CD14-positive monocyte (primary cell): Measurements from ENCODE around the gene PPP3CA. TPM values are rescaled to one million over a fixed set of nuclear protein-coding genes. Genes with fewer than 3 reads are reported as not detected.

ENCODE experiments used
- DNase-seq, 3 donors: peaks; one replicate each; pipeline ENCODE4 v3.0.0-alpha.2; 2011 to 2022
- H2AFZ ChIP-seq: 2 replicates; pipeline ENCODE4 v1.6.0; 2012; ENCODE audit warnings: mild to moderate bottlenecking, low read depth, low read length, inconsistent platforms; ENCODE audit not compliant: insufficient read depth, poor library complexity, severe bottlenecking
- H3K27ac ChIP-seq, 2 donors: 1 replicate in 1 of 2; 2 replicates in 1 of 2; pipeline ENCODE4 v1.5.1; 2012 to 2013; ENCODE audit warnings: low read length in 2 of 2, control low read depth in 1 of 2, inconsistent platforms in 1 of 2, low read depth in 1 of 2, mild to moderate bottlenecking in 1 of 2
- H3K27me3 ChIP-seq, 2 donors: one replicate each; pipeline versions ENCODE4 v1.6.0 to v1.6.1; 2011 to 2013; ENCODE audit warnings: low read length in 2 of 2; ENCODE audit not compliant: control insufficient read depth in 2 of 2, insufficient read depth in 2 of 2
- H3K36me3 ChIP-seq, 2 donors: replicated peaks in 1 of 2; 1 replicate in 1 of 2; 2 replicates in 1 of 2; pipeline versions ENCODE4 v1.5.1 to v1.6.1; 2012 to 2013; ENCODE audit warnings: low read length in 2 of 2, control low read depth in 1 of 2, inconsistent platforms in 1 of 2, mild to moderate bottlenecking in 1 of 2; ENCODE audit not compliant: insufficient read depth in 2 of 2, control insufficient read depth in 1 of 2
- H3K4me1 ChIP-seq, 2 donors: 1 replicate in 1 of 2; 2 replicates in 1 of 2; pipeline versions ENCODE4 v1.5.1 to v1.6.1; 2012 to 2013; ENCODE audit warnings: low read length in 2 of 2, control low read depth in 1 of 2, inconsistent platforms in 1 of 2, mild to moderate bottlenecking in 1 of 2, moderate library complexity in 1 of 2; ENCODE audit not compliant: insufficient read depth in 2 of 2, control insufficient read depth in 1 of 2
- H3K4me2 ChIP-seq: replicated peaks from 2 replicates; pipeline ENCODE3; 2012; ENCODE audit warnings: low read length, moderate library complexity, mild to moderate bottlenecking; ENCODE audit not compliant: poor library complexity, severe bottlenecking; ENCODE audit errors: extremely low read depth
- H3K4me3 ChIP-seq, 3 experiments: fragments of 200-600 bp in 1 of 3; sonication (generic) in 1 of 3; replicated peaks in 1 of 3; 1 replicate in 2 of 3; 2 replicates in 1 of 3; pipeline ENCODE4 v1.5.1; 2011 to 2013; ENCODE audit warnings: low read length in 3 of 3, mild to moderate bottlenecking in 3 of 3, control low read depth in 2 of 3, low read depth in 2 of 3, inconsistent platforms in 1 of 3, moderate library complexity in 1 of 3
- H3K79me2 ChIP-seq: 2 replicates; pipeline ENCODE4 v1.6.0; 2012; ENCODE audit warnings: mild to moderate bottlenecking, control low read depth, inconsistent platforms, low read length, moderate library complexity; ENCODE audit not compliant: insufficient read depth
- H3K9ac ChIP-seq: 2 replicates; pipeline ENCODE4 v1.6.0; 2017; ENCODE audit warnings: low read length, mild to moderate bottlenecking; ENCODE audit not compliant: insufficient read depth, poor library complexity, severe bottlenecking
- H3K9me3 ChIP-seq, 2 donors: replicated peaks in 1 of 2; 1 replicate in 1 of 2; 2 replicates in 1 of 2; pipeline versions ENCODE4 v1.5.1 to v1.6.1; 2012 to 2013; ENCODE audit warnings: low read length in 2 of 2, control low read depth in 1 of 2; ENCODE audit not compliant: control insufficient read depth in 1 of 2, insufficient read depth in 1 of 2
- H4K20me1 ChIP-seq: 2 replicates; pipeline ENCODE4 v1.6.0; 2012; ENCODE audit warnings: mild to moderate bottlenecking, low read length, control low read depth, moderate library complexity; ENCODE audit not compliant: insufficient read depth
- H3K27ac Mint-ChIP-seq, 7 donors: one replicate each; pipeline ENCODE4 v1.8.0; 2020; ENCODE audit warnings: mild to moderate bottlenecking in 7 of 7, mixed read lengths in 7 of 7, moderate library complexity in 6 of 7, inconsistent platforms in 2 of 7
- H3K27me3 Mint-ChIP-seq, 3 donors: one replicate each; pipeline ENCODE4 v1.8.0; 2021 to 2022; ENCODE audit warnings: low read depth in 3 of 3, mild to moderate bottlenecking in 3 of 3, mixed read lengths in 3 of 3, moderate library complexity in 3 of 3, inconsistent platforms in 1 of 3
- H3K36me3 Mint-ChIP-seq, 2 donors: one replicate each; pipeline ENCODE4 v1.8.0; 2020; ENCODE audit warnings: mixed read lengths in 2 of 2, inconsistent platforms in 1 of 2, mild to moderate bottlenecking in 1 of 2
- H3K4me1 Mint-ChIP-seq: one replicate; pipeline ENCODE4 v1.8.0; 2020; ENCODE audit warnings: mild to moderate bottlenecking, mixed read lengths
- H3K4me3 Mint-ChIP-seq, 2 donors: one replicate each; pipeline ENCODE4 v1.8.0; 2020; ENCODE audit warnings: mild to moderate bottlenecking in 2 of 2, mixed read lengths in 2 of 2, moderate library complexity in 1 of 2
- H3K9me3 Mint-ChIP-seq, 7 donors: one replicate each; pipeline ENCODE4 v1.8.0; 2020 to 2022; ENCODE audit warnings: mixed read lengths in 7 of 7, mild to moderate bottlenecking in 6 of 7, moderate library complexity in 6 of 7, inconsistent platforms in 2 of 7
- WGBS: methylation state at CpG from one replicate; pipeline ENCODE4 v1.1.5; 2013; ENCODE audit warnings: missing lambda C conversion rate; ENCODE audit not compliant: insufficient coverage; 5-methylcytosine and 5-hydroxymethylcytosine counted together
- intact Hi-C, 2 donors: fragments of 100-400 bp; cut with micrococcal nuclease; formaldehyde crosslinking; loops; one replicate each; pipeline versions ENCODE4 v1.15.0 to v1.15.1; 2023
- polyA plus RNA-seq, 3 donors: library from polyadenylated mRNA; depleted of rRNA in 1 of 3; unstranded in 2 of 3; stranded (reverse) in 1 of 3; fragments of 300-500 nt in 2 of 3; fragments of >200 nt in 1 of 3; fragmentation: Illumina TruSeq in 2 of 3; gene quantifications; 1 replicate in 2 of 3; 2 replicates in 1 of 3; pipeline ENCODE4 v1.2.3, GENCODE V29; 2012 to 2021
- TF ChIP-seq, protein P1 (sequence below): fragments of 200-600 bp; IDR thresholded peaks from one replicate; pipeline ENCODE4 v1.8.0; 2022; ENCODE audit warnings: antibody characterized with exemption, mild to moderate bottlenecking

PPP3CA gene
- polyA plus RNA-seq, 3 donors: 5.1 to 9.7 (median 8.9) TPM

DNA sequence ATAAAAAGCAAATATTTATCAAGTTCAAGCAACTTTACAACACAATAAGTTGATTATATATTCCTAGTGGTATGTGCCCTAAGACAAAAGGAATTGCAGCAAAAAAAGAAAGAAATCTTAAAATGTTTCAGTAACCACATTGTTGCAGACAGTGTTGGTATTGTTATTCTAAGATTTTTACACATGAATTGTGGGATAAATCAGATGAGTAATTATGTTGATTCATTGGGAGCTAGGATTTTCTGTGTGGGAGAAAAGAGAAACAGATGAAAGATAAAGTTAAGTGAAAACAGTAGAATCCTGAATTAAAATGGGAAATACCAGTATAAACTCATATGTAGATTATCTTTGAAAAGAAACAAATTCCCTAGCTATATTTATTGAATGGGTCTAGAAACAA lies 362.4 kb downstream of the PPP3CA start:
- H3K27me3 Mint-ChIP-seq: no peaks in the 10 kb centered on the region
- Histone ChIP-seq H3K36me3 (no peaks in the 10 kb centered on the region), H3K27me3 (no peaks in the 10 kb centered on the region), H2AFZ (no peak overlapping the region), H3K9me3 (no peaks in the 10 kb centered on the region), H3K9ac (no peak overlapping the region), H4K20me1 (no peaks in the 10 kb centered on the region), H3K4me2 (no peak overlapping the region), H3K4me1 (peaks cover 18 to 21% of the 10 kb centered on the region in 2 donors), H3K79me2 (no peaks in the 10 kb centered on the region), H3K27ac (no peak overlapping the region), H3K4me3 (no peak overlapping the region)
- intact Hi-C loops: no loop called here
- H3K9me3 Mint-ChIP-seq: peaks cover 0 to 3% (median 0%) of the 10 kb centered on the region in 7 donors
- peaks cover 18% of the 10 kb centered on the region for H3K4me1 Mint-ChIP-seq
- no peak overlapping the region for H3K27ac Mint-ChIP-seq
- DNase-seq: no peak
- TF ChIP-seq, protein P1, sequence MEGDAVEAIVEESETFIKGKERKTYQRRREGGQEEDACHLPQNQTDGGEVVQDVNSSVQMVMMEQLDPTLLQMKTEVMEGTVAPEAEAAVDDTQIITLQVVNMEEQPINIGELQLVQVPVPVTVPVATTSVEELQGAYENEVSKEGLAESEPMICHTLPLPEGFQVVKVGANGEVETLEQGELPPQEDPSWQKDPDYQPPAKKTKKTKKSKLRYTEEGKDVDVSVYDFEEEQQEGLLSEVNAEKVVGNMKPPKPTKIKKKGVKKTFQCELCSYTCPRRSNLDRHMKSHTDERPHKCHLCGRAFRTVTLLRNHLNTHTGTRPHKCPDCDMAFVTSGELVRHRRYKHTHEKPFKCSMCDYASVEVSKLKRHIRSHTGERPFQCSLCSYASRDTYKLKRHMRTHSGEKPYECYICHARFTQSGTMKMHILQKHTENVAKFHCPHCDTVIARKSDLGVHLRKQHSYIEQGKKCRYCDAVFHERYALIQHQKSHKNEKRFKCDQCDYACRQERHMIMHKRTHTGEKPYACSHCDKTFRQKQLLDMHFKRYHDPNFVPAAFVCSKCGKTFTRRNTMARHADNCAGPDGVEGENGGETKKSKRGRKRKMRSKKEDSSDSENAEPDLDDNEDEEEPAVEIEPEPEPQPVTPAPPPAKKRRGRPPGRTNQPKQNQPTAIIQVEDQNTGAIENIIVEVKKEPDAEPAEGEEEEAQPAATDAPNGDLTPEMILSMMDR: no peak
- H3K4me3 Mint-ChIP-seq: no peak overlapping the region
- H3K36me3 Mint-ChIP-seq: no peaks in the 10 kb centered on the region

DNA sequence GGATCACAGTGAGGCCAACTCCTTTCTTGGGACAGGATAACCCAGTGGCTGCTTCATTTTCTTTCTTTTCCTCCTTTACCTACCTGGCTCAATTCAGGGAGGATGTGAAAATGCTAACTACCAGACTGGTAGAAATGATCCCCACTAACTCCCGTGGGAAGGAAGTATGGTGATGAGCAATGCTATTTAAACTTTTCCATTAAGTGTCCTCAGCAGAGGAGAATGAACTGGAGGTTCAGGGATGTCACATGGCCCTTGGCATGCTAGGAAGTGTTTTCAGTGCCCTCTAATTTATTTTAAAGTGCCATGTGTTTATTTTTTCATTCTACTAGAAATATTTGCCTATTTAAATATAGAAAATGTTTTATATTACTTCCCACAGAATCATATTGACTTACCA lies 363.9 kb downstream of the PPP3CA start:
- peaks cover 0 to 4% (median 0%) of the 10 kb centered on the region in 7 donors for H3K9me3 Mint-ChIP-seq
- intact Hi-C loops: no loop called here

More for the DNA sequence above, 363.9 kb downstream of the PPP3CA start:
- Mint-ChIP-seq H3K27me3 (no peaks in the 10 kb centered on the region), H3K27ac (no peak overlapping the region), H3K4me1 (peaks cover 20% of the 10 kb centered on the region), H3K4me3 (no peak overlapping the region), H3K36me3 (no peaks in the 10 kb centered on the region)
- Histone ChIP-seq H3K27me3 (no peaks in the 10 kb centered on the region), H3K36me3 (no peaks in the 10 kb centered on the region), H3K9me3 (no peaks in the 10 kb centered on the region), H3K4me3 (no peak overlapping the region), H3K79me2 (no peaks in the 10 kb centered on the region), H3K4me1 (peaks cover 18 to 21% of the 10 kb centered on the region in 2 donors), H4K20me1 (no peaks in the 10 kb centered on the region), H2AFZ (peak overlapping the region; percentile 6), H3K27ac (no peak overlapping the region), H3K4me2 (no peak overlapping the region), H3K9ac (no peak overlapping the region)
- DNase-seq: no peak
- TF ChIP-seq, protein P1: no peak
- WGBS: no CpG with 5 or more reads among the region's 1 CpG
